K562 (cell line): ENCODE measurements around the gene SREBF1. TPM values are rescaled to one million over a fixed set of nuclear protein-coding genes. Genes with fewer than 3 reads are reported as not detected.

Experiments used
- BRD4 ChIP-seq: fragments of 200-600 bp; sonication (generic); IDR thresholded peaks from 2 replicates; pipeline ENCODE4 v1.6.1; 2017; ENCODE audit warnings: inconsistent platforms
- CC2D1A ChIP-seq: fragments of 450-650 bp; IDR thresholded peaks from 2 replicates; pipeline ENCODE4 v1.6.1; 2017; ENCODE audit warnings: mild to moderate bottlenecking
- NEUROD1 ChIP-seq: fragments of 150-350 bp; IDR thresholded peaks from 2 replicates; pipeline ENCODE4 v1.6.1; 2014; ENCODE audit warnings: borderline replicate concordance, low read length, low read depth; ENCODE audit not compliant: partially characterized antibody
- NFIC ChIP-seq: fragments of 450-650 bp; IDR thresholded peaks from 2 replicates; pipeline ENCODE4 v1.6.1; 2017; ENCODE audit warnings: mild to moderate bottlenecking, inconsistent platforms
- PURB ChIP-seq: sonication (generic); formaldehyde crosslinking; IDR thresholded peaks from 2 replicates; pipeline ENCODE4 v1.9.0; 2021; ENCODE audit warnings: low read depth, mild to moderate bottlenecking, missing genetic modification reagents
- RREB1 ChIP-seq: fragments of 250-450 bp; sonication (Bioruptor Pico); IDR thresholded peaks from 2 replicates; pipeline ENCODE4 v1.4.0; 2020
- SAP30 ChIP-seq: fragments of 200-600 bp; sonication (generic); IDR thresholded peaks from 2 replicates; pipeline ENCODE4 v1.6.1; 2012; ENCODE audit warnings: borderline replicate concordance, low read depth, mild to moderate bottlenecking, moderate library complexity, low read length, control low read depth, inconsistent platforms; ENCODE audit not compliant: insufficient read depth, poor library complexity, severe bottlenecking
- SMAD1 ChIP-seq: fragments of 150-350 bp; IDR thresholded peaks from 2 replicates; pipeline ENCODE4 v1.6.1; 2014; ENCODE audit warnings: low read length, low read depth; ENCODE audit not compliant: partially characterized antibody
- STAT5A ChIP-seq: IDR thresholded peaks from 2 replicates; pipeline ENCODE4 v1.6.1; 2012; ENCODE audit warnings: low read length, inconsistent platforms, borderline replicate concordance
- TSC22D4 ChIP-seq: fragments of 450-650 bp; IDR thresholded peaks from 2 replicates; pipeline ENCODE4 v1.6.1; 2016; ENCODE audit warnings: missing genetic modification characterization, missing biosample characterization, control low read depth
- ZBED1 ChIP-seq: IDR thresholded peaks from 2 replicates; pipeline ENCODE4 v1.6.1; 2014
- ZC3H4 ChIP-seq: sonication (generic); formaldehyde crosslinking; IDR thresholded peaks from 2 replicates; pipeline ENCODE4 v1.9.0; 2021; ENCODE audit warnings: missing genetic modification reagents, borderline replicate concordance
- ZFP30 ChIP-seq: fragments of 250-450 bp; sonication (Bioruptor Pico); IDR thresholded peaks from 2 replicates; pipeline ENCODE4 v1.8.0; 2022; ENCODE audit warnings: moderate library complexity, mild to moderate bottlenecking, inconsistent platforms, borderline replicate concordance
- ZNF75A ChIP-seq: fragments of 450-650 bp; formaldehyde crosslinking; IDR thresholded peaks from 2 replicates; pipeline ENCODE4 v1.4.0; 2020; ENCODE audit warnings: mild to moderate bottlenecking
- polyA plus RNA-seq, 8 experiments: library from polyadenylated mRNA; depleted of rRNA in 4 of 8; stranded (reverse) in 5 of 8; unstranded in 3 of 8; fragments of >200 nt; fragmentation: Nextera tagmentation in 2 of 8; fragmentation: Illumina TruSeq in 1 of 8; extraction: Ambion mirVana in 2 of 8; extraction: Trizol in 1 of 8; gene quantifications; 2 replicates each; pipeline versions ENCODE4 v1.2.1 to v1.2.3, GENCODE V29; 2011 to 2014; ENCODE audit warnings: inconsistent platforms in 1 of 8, missing spikeins in 1 of 8
- total RNA-seq, 7 experiments: library from RNA; depleted of rRNA in 6 of 7; stranded (reverse); fragments of >200 nt in 6 of 7; fragmentation: Illumina TruSeq in 2 of 7; extraction: Trizol in 2 of 7; gene quantifications; 2 replicates each; pipeline versions ENCODE4 v1.2.1 to v1.2.3, GENCODE V29; 2011 to 2021; ENCODE audit warnings: low replicate concordance in 1 of 7
- TF ChIP-seq, protein P1 (sequence below): fragments of 450-650 bp; formaldehyde crosslinking; IDR thresholded peaks from 2 replicates; pipeline ENCODE4 v1.4.0; 2020; ENCODE audit warnings: mild to moderate bottlenecking, moderate library complexity
- TF ChIP-seq, protein P2 (sequence below): sonication (generic); formaldehyde crosslinking; IDR thresholded peaks from 2 replicates; pipeline ENCODE4 v1.8.0; 2022; ENCODE audit warnings: mild to moderate bottlenecking, missing genetic modification reagents
- TF ChIP-seq, protein P3 (sequence below): fragments of 450-650 bp; IDR thresholded peaks from 2 replicates; pipeline ENCODE4 v1.6.1; 2016; ENCODE audit warnings: borderline replicate concordance

Gene SREBF1
- total and polyA plus RNA-seq, 9 of the 15 experiments (the other 6 are each of a cell fraction or from before 2014, with no cell fraction given): 1.6 to 169 (median 69.4) TPM

- no peak for TF ChIP-seq SMAD1
- no peak for TF ChIP-seq NEUROD1
- TF ChIP-seq ZNF75A (CRISPR knock-in tag): no peak
- no peak for TF ChIP-seq ZC3H4 (CRISPR knock-in tag)
- TF ChIP-seq, protein P1, sequence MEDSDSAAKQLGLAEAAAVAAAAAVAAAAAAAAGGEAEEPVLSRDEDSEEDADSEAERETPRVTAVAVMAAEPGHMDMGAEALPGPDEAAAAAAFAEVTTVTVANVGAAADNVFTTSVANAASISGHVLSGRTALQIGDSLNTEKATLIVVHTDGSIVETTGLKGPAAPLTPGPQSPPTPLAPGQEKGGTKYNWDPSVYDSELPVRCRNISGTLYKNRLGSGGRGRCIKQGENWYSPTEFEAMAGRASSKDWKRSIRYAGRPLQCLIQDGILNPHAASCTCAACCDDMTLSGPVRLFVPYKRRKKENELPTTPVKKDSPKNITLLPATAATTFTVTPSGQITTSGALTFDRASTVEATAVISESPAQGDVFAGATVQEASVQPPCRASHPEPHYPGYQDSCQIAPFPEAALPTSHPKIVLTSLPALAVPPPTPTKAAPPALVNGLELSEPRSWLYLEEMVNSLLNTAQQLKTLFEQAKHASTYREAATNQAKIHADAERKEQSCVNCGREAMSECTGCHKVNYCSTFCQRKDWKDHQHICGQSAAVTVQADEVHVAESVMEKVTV (CRISPR knock-in tag): peak; percentile 86
- TF ChIP-seq, protein P2, sequence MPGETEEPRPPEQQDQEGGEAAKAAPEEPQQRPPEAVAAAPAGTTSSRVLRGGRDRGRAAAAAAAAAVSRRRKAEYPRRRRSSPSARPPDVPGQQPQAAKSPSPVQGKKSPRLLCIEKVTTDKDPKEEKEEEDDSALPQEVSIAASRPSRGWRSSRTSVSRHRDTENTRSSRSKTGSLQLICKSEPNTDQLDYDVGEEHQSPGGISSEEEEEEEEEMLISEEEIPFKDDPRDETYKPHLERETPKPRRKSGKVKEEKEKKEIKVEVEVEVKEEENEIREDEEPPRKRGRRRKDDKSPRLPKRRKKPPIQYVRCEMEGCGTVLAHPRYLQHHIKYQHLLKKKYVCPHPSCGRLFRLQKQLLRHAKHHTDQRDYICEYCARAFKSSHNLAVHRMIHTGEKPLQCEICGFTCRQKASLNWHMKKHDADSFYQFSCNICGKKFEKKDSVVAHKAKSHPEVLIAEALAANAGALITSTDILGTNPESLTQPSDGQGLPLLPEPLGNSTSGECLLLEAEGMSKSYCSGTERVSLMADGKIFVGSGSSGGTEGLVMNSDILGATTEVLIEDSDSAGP: no peak
- TF ChIP-seq RREB1 (CRISPR knock-in tag): no peak
- peak; percentile 88 for TF ChIP-seq CC2D1A
- no peak for TF ChIP-seq SAP30
- TF ChIP-seq ZBED1: no peak
- no peak for TF ChIP-seq PURB
- TF ChIP-seq, protein P3, sequence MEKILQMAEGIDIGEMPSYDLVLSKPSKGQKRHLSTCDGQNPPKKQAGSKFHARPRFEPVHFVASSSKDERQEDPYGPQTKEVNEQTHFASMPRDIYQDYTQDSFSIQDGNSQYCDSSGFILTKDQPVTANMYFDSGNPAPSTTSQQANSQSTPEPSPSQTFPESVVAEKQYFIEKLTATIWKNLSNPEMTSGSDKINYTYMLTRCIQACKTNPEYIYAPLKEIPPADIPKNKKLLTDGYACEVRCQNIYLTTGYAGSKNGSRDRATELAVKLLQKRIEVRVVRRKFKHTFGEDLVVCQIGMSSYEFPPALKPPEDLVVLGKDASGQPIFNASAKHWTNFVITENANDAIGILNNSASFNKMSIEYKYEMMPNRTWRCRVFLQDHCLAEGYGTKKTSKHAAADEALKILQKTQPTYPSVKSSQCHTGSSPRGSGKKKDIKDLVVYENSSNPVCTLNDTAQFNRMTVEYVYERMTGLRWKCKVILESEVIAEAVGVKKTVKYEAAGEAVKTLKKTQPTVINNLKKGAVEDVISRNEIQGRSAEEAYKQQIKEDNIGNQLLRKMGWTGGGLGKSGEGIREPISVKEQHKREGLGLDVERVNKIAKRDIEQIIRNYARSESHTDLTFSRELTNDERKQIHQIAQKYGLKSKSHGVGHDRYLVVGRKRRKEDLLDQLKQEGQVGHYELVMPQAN: no peak
- TF ChIP-seq NFIC: no peak
- TF ChIP-seq BRD4: no peak
- no peak for TF ChIP-seq STAT5A
- TF ChIP-seq ZFP30: no peak
- no peak for TF ChIP-seq TSC22D4 (tag)
Observed at GRCh38 chr17:17859909-17860765, 23.4 kb upstream of the SREBF1 start (continued).
